GM21390 (cell line): ENCODE data around the gene SGIP1.
"Not testable (repeated sequence)": the region's sequence is repeated elsewhere in the genome, so short reads cannot be mapped to it uniquely, and the experiment has no call there.

Source experiments
- ATAC-seq: cut with Tn5 transposase; IDR thresholded peaks from one replicate; pipeline ENCODE4 v1.9.1; 2021; ENCODE audit not compliant: unreplicated experiment

Gene SGIP1

GRCh38 chr1:66728021-66728420 is 194.1 kb downstream of the SGIP1 start:
- no peak for ATAC-seq

- not testable (repeated sequence) for ATAC-seq
These were observed 194.8 kb downstream of the SGIP1 start for GRCh38 chr1:66728716-66729115.

DNA sequence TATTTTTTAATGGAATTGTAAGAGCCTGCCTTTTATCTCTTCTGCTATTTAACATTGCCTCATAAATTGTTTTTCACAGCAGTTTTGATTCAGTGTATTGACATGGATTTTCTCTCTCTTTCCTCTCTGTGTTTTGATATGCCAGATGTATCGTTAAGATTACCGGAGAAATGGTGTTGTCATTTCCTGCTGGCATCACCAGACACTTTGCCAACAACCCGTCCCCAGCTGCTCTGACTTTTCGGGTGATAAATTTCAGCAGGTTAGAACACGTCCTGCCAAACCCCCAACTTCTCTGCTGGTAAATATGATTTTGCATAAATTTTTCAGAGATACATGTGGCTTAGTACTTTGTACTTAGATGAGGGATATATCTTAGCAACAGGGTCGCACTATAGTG is 195.2 kb downstream of the SGIP1 start:
- ATAC-seq: no peak

- ATAC-seq: no peak
These were observed 195.6 kb downstream of the SGIP1 start for GRCh38 chr1:66729523-66729922.

DNA sequence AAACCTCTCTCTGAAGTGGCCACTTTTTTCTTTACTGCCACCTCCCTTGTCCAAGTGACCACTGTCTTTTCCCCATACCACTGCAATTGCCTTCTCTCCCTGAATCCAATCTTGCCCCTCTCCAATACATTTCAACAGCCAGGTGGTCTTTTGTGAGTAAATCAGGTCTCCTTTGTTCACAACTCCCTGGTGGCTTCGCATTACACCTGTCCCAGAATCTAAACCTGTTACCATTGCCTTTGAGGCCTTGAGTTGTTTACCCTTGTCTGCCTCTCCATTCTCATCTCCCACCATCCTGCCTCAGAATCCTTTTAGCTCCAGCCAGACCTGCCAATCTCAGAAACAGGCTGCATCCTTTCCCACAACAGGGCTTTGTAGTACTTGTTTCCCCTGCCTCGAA is 196.5 kb downstream of the SGIP1 start:
- ATAC-seq: no peak

DNA sequence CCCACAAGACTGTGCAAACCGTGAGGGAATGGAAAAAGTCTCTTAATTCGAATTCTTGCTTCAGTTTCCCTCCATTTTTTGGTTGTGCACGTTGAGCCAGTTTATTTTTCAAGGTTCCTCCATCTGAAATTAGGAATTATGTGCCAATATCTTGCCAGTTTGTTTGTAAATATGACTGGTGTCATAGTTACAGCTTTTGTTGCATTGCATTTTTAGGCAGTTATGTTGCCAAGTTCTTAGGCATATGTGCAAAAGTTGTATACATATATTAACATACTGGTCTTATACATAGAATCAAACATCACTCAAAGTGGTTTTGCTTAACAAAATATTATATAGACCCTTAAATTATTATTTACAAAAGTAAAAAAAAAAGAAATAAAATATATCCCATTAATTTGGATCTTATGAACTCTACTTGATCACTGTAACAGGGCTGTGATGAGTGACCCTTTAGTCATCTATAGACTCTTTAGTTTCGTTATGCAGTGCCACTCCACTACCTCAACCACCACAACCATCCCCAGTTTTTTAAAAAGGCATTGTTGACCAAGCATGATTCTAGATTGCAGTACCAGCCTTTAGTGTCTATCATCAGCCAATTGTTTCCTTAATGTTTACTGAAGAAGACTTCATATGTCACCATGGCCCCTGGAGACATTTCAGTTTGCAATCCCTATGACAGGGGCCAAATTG is 197.4 kb downstream of the SGIP1 start:
- peak; percentile 38 for ATAC-seq

- peak; percentile 66 for ATAC-seq
These were observed 198.6 kb downstream of the SGIP1 start for GRCh38 chr1:66732407-66733166.

DNA sequence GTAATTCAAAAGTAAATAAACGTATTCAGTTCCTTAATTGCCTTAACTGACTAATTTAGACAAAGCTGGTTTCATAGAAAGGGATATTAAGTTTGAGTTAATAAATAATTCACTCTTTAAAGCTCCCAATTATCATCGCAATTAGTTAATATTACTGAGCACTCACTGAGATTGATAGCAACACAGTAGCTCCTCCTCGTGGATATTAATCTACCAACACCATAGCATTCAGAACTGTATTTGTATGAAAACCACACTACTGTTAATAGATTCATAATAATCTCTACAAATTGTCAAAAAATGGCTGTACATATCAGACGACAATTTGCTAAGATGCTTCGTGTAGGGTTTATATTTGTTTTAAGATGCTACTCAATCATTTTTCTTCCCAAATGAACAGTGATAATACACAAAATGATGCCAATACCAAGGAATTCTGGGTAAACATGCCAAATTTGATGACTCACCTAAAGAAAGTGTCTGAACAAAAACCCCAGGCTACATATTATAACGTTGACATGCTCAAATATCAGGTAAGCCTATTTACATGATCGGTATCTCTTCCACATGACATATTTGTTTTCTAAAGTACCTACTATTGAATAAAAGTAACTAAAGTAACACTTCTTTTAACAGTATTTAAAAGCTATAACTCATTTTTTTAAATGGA is 199.5 kb downstream of the SGIP1 start:
- ATAC-seq: no peak

DNA sequence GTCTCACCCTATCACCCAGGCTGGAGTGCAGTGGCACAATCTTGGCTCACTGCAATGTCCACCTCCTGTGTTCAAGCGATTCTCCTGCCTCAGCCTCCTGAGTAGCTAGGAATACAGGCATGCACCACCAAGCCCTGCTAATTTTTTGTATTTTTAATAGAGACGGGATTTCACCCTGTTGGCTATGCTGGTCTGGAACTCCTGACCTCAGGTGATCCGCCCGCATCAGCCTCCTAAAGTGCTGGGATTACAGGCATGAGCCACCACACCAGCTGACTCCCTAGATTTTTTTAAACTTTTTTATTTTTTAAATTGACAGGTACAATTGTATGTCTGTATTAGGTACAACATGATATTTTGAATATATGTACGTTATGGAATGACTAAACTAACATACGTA is 200.6 kb downstream of the SGIP1 start:
- ATAC-seq: not testable (repeated sequence)

GRCh38 chr1:66737836-66738235 is 203.9 kb downstream of the SGIP1 start:
- ATAC-seq: no peak

DNA sequence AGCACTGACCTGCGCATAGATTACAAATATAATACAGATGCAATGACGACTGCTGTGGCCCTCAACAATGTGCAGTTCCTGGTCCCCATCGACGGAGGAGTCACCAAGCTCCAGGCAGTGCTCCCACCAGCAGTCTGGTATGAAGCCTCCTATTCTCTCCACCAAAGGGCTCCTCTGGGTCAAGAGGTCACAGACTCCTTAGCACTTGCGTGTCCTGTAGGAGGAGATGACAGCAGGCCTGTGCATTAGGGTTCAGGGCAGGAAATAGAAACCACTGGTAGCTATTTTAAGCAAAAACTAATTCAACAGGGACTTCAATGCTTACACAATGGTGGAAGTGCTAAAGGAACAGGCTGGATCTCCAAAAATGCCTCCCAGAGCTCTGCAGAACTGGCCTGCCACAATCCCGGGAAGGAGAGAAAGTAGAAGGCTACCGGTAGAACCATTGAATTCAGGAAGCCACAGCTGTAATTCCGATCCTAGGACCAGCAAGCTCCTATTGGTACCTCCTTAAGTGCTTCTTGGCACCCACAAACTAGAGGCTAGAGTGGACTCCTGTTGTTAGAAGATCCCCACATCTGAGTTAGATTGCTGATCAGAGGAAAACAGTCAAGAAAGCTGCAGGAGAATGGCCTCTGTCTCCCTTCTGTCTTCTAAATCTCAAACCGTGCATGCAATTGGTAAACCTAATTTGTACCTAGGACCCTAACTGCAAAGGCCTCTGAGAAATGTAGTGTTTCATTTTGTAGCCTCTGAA is 205.6 kb downstream of the SGIP1 start:
- ATAC-seq: peak; percentile 72

GRCh38 chr1:66745451-66745850 is 211.5 kb downstream of the SGIP1 start:
- no peak for ATAC-seq

- no peak for ATAC-seq
These were observed 213.5 kb downstream of the SGIP1 start for GRCh38 chr1:66747501-66747900.

- ATAC-seq: no peak
These were observed 216.6 kb downstream of the SGIP1 start for GRCh38 chr1:66750577-66750976.

GRCh38 chr1:66751160-66751559 is 217.2 kb downstream of the SGIP1 start:
- ATAC-seq: no peak

DNA sequence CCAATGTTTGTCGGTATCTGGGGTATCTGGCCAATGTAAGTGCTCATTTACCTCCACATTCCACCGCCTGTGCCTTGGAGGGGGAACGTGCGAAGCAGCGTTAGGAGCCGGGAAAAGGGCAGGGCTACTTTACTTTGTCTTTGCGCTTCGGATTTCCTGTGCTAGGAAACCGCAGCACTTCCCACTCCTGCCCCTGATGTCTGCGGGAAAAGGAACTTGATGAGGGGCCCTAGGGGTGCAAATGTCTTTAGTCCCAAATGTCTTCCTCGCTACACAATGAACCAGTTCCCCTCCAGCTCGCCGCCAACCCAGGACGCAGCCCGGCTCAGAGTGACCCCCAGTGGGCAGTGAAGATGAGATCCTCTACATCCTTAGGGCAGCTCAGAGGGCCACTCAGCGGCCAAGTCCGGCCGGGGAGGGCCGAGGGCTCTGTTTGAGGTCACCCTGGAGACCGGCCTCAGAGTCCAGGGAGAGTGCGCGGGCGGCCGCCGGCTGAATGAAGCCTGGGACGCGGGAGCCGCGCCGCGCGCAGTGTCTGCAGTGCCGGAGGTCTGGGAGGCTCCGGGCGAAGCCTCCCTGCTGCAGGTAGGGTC is 218.1 kb downstream of the SGIP1 start, which contains the start of gene DYNLT5:
TSS of gene DYNLT5 (plus strand) at position 460 of the 593 bp plus-strand sequence. CDS start 2,200 bp downstream, outside the sequence.
- no peak for ATAC-seq

DNA sequence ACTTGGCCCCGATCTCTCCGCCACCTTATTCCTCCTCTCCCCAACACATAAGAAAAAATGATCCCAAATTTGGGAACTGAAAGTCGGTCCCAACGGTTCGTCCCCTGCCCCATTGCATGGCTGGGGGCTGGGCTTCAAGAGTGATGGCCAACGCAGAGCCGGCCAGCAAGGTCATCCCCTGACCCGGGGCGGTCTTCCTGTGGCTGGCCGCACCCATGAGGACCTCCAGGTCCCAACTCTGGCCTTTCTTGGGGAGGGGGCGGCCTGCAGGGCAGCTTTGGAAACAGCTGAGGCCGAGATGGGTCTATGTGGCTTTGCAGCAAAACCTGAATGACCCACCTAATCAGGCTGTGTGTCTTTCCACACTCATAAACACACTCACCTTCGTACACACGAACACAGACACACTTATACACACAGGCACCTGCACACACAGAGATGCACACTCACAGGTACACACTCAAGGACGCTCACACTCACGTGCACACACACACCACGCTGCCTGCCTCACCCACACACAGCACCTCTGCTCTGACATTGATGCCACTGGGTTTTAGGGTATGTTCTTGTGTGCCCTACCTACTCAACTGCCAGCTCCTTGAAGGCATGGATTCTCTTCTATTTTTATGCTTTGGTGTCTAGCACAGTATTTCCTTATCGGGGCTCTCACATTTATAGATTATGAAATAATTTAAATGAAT is 218.9 kb downstream of the SGIP1 start:
- no peak for ATAC-seq

DNA sequence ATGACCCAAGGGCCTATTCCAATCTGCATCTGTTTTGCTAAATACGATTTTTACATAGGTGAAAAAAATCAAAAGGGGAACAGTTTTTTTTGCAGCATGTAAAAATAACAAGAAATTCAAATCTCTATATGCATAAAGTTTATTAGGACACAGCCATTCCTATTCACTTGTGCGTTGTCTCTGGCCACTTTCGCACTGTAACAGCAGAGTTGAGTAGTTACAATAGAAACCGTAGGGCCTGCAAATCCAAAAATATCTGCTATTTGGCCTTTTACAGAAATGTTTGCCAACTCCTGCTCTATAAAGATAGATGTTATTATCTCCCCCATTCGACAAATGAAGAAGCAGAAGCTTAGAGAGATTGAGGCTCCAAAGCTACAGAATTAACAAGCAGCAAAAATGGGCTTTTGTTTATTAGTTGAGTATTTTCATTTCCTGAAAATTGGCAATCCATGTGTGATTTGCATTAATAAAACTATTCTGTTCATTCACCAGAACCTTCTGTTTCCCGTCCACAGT is 223.8 kb downstream of the SGIP1 start:
- ATAC-seq: no peak

- ATAC-seq: peak; percentile 99
These were observed 224.3 kb downstream of the SGIP1 start for GRCh38 chr1:66758241-66758755.

- ATAC-seq: no peak
These were observed 226.6 kb downstream of the SGIP1 start for GRCh38 chr1:66760506-66760905.
